Breast epithelium (tissue), 4 donors: Measurements from ENCODE around the gene GTF2IRD1. TPM values are rescaled to one million over a fixed set of nuclear protein-coding genes. Genes with fewer than 3 reads are reported as not detected.

Experiments
- DNase-seq, 2 donors: peaks; one replicate each; pipeline ENCODE4 v3.0.0-alpha.2; 2019; ENCODE audit warnings: low spot score in 2 of 2
- H3K27ac ChIP-seq, 2 donors: fragments of 200-600 bp; sonication (generic) in 1 of 2; one replicate each; pipeline ENCODE4 v1.5.1; 2016 to 2019; ENCODE audit warnings: mild to moderate bottlenecking in 1 of 2
- H3K27me3 ChIP-seq, 2 donors: fragments of 200-600 bp; sonication (generic) in 1 of 2; one replicate each; pipeline versions ENCODE4 v1.5.1 to v1.6.0; 2017 to 2019; ENCODE audit warnings: control low read depth in 1 of 2, mild to moderate bottlenecking in 1 of 2
- H3K36me3 ChIP-seq: fragments of 200-600 bp; one replicate; pipeline ENCODE4 v1.5.1; 2019
- H3K4me1 ChIP-seq, 2 donors: fragments of 200-600 bp; sonication (generic); one replicate each; pipeline ENCODE4 v1.5.1; 2016 to 2019; ENCODE audit warnings: control low read depth in 1 of 2
- H3K4me3 ChIP-seq, 3 donors: fragments of 200-600 bp; sonication (generic); 1 replicate in 2 of 3; 2 replicates in 1 of 3; pipeline ENCODE4 v1.5.1; 2016 to 2019; ENCODE audit warnings: mild to moderate bottlenecking in 3 of 3, moderate library complexity in 2 of 3
- H3K9me3 ChIP-seq, 2 donors: fragments of 200-600 bp; sonication (generic) in 1 of 2; one replicate each; pipeline ENCODE4 v1.5.1; 2016 to 2019; ENCODE audit warnings: control low read depth in 1 of 2
- CTCF ChIP-seq, 3 donors: fragments of 450-650 bp; IDR thresholded peaks; one replicate each; pipeline ENCODE4 v1.5.1; 2016 to 2017; ENCODE audit warnings: antibody characterized with exemption in 3 of 3, mild to moderate bottlenecking in 3 of 3, moderate library complexity in 3 of 3
- POLR2A ChIP-seq: fragments of 450-650 bp; IDR thresholded peaks from one replicate; pipeline ENCODE4 v1.6.1; 2016; ENCODE audit warnings: antibody characterized with exemption, mild to moderate bottlenecking, moderate library complexity
- POLR2AphosphoS5 ChIP-seq, 3 donors: sonication (generic); formaldehyde crosslinking; IDR thresholded peaks; one replicate each; pipeline ENCODE4 v1.6.1; 2017; ENCODE audit warnings: antibody characterized with exemption in 3 of 3
- intact Hi-C: fragments of 100-400 bp; cut with DNase I; formaldehyde crosslinking; loops from one replicate; pipeline ENCODE4 v1.15.1; 2023; ENCODE audit warnings: low total_unique reads
- total RNA-seq, 3 donors: library from RNA; depleted of rRNA; stranded (reverse); fragments of >200 nt; gene quantifications; one replicate each; pipeline ENCODE4 v1.1.0, GENCODE V29; 2016

Gene GTF2IRD1
- total RNA-seq, 3 donors from 2014 or later: 11.0 to 18.7 (median 12.5) TPM

GRCh38 chr7:74454021-74454924 is 567 bp downstream of the GTF2IRD1 start:
- Histone ChIP-seq H3K4me3 (peak overlapping the region; percentile 77 to 95 (median 79)), H3K27ac (peak overlapping the region; percentile 90 to 93), H3K36me3 (no peaks in the 10 kb centered on the region), H3K27me3 (no peaks in the 10 kb centered on the region), H3K4me1 (no peaks in the 10 kb centered on the region), H3K9me3 (no peaks in the 10 kb centered on the region)
- no peak for DNase-seq
- no peak for TF ChIP-seq POLR2AphosphoS5 (IDR thresholded peaks at IDR 0.05)
- TF ChIP-seq POLR2A: no peak
- no peak for TF ChIP-seq CTCF (IDR thresholded peaks at IDR 0.05)
- intact Hi-C loops: no loop called here

- no peaks in the 10 kb centered on the region for H3K9me3 ChIP-seq
- no peak for TF ChIP-seq POLR2AphosphoS5 (IDR thresholded peaks at IDR 0.05)
- no peak for TF ChIP-seq CTCF (IDR thresholded peaks at IDR 0.05)
- TF ChIP-seq POLR2A: no peak
- no peaks in the 10 kb centered on the region for H3K27me3 ChIP-seq
- peak overlapping the region; percentile 90 to 93 for H3K27ac ChIP-seq
- peak overlapping the region; percentile 77 to 95 (median 79) for H3K4me3 ChIP-seq
- DNase-seq: no peak
- intact Hi-C loops: loop anchor here (5.0 kb wide), 1 partner anchor 67 kb away; no protein-coding TSS in a partner anchor
- no peaks in the 10 kb centered on the region for H3K4me1 ChIP-seq
- no peaks in the 10 kb centered on the region for H3K36me3 ChIP-seq
Observed at GRCh38 chr7:74454925-74455288, 1.2 kb downstream of the GTF2IRD1 start.

- Histone ChIP-seq H3K4me1 (no peaks in the 10 kb centered on the region), H3K36me3 (no peaks in the 10 kb centered on the region), H3K27ac (peak overlapping the region; percentile 90 to 93), H3K27me3 (no peaks in the 10 kb centered on the region), H3K4me3 (peak overlapping the region in 2 of 3 donors; percentile 79 to 95), H3K9me3 (no peaks in the 10 kb centered on the region)
- intact Hi-C loops: loop anchor here (5.0 kb wide), 1 partner anchor 67 kb away; no protein-coding TSS in a partner anchor
- peak; percentile 41 to 69 for DNase-seq
- TF ChIP-seq CTCF (IDR thresholded peaks at IDR 0.05): no peak
- peak in 1 of 3 donors; percentile 5 for TF ChIP-seq POLR2AphosphoS5 (IDR thresholded peaks at IDR 0.05)
- no peak for TF ChIP-seq POLR2A
Observed at GRCh38 chr7:74455291-74455804, 1.6 kb downstream of the GTF2IRD1 start.

GRCh38 chr7:74455928-74456327 is 2.2 kb downstream of the GTF2IRD1 start:
- TF ChIP-seq POLR2AphosphoS5 (IDR thresholded peaks at IDR 0.05): no peak
- TF ChIP-seq POLR2A: no peak
- no peak for TF ChIP-seq CTCF (IDR thresholded peaks at IDR 0.05)
- DNase-seq: no peak
- Histone ChIP-seq H3K27ac (peak overlapping the region; percentile 90 to 93), H3K4me1 (no peaks in the 10 kb centered on the region), H3K9me3 (no peaks in the 10 kb centered on the region), H3K27me3 (no peaks in the 10 kb centered on the region), H3K4me3 (no peak overlapping the region), H3K36me3 (no peaks in the 10 kb centered on the region)
- intact Hi-C loops: loop anchor here (5.0 kb wide), 1 partner anchor 66 kb away; no protein-coding TSS in a partner anchor

GRCh38 chr7:74457007-74457406 is 3.3 kb downstream of the GTF2IRD1 start:
- H3K9me3 ChIP-seq: no peaks in the 10 kb centered on the region
- H3K36me3 ChIP-seq: no peaks in the 10 kb centered on the region
- TF ChIP-seq POLR2A: no peak
- no peak for TF ChIP-seq POLR2AphosphoS5 (IDR thresholded peaks at IDR 0.05)
- no peak for TF ChIP-seq CTCF (IDR thresholded peaks at IDR 0.05)
- no peak overlapping the region for H3K27ac ChIP-seq
- intact Hi-C loops: loop anchor here (5.0 kb wide), 1 partner anchor 65 kb away; no protein-coding TSS in a partner anchor
- no peak overlapping the region for H3K4me3 ChIP-seq
- H3K4me1 ChIP-seq: no peaks in the 10 kb centered on the region
- no peak for DNase-seq
- H3K27me3 ChIP-seq: no peaks in the 10 kb centered on the region
